Fibroblast of villous mesenchyme (primary cell): ENCODE measurements around the gene PCED1A. TPM values are rescaled to one million over a fixed set of nuclear protein-coding genes. Genes with fewer than 3 reads are reported as not detected.

ENCODE experiments used
- DNase-seq: peaks from one replicate; pipeline ENCODE4 v3.0.0-alpha.2; 2010; ENCODE audit warnings: low read depth
- H3K4me3 ChIP-seq: 2 replicates; pipeline ENCODE4 v1.5.1; 2011; ENCODE audit warnings: low read depth, mild to moderate bottlenecking, low read length
- CTCF ChIP-seq: IDR thresholded peaks from 2 replicates; pipeline ENCODE4 v1.5.1; 2012; ENCODE audit warnings: low read depth, mild to moderate bottlenecking, low read length; ENCODE audit not compliant: insufficient read depth
- total RNA-seq: library from RNA; depleted of rRNA; stranded (reverse); fragments of >200 nt; gene quantifications from 2 replicates; pipeline ENCODE4 v1.2.3, GENCODE V29; 2012

Gene PCED1A
- total RNA-seq, 1 donor, result 32.8 TPM

GRCh38 chr20:2872459-2873009, 32.1 kb upstream of the PCED1A start:
- peak; percentile 64 for DNase-seq
- TF ChIP-seq CTCF, result peak; percentile 35
- peak overlapping the region; percentile 81 for H3K4me3 ChIP-seq

- no peak for DNase-seq
- TF ChIP-seq CTCF, result no peak
- H3K4me3 ChIP-seq, result peak overlapping the region; percentile 81
These were observed 31.4 kb upstream of the PCED1A start for GRCh38 chr20:2871661-2872458.

GRCh38 chr20:2871111-2871465, 30.6 kb upstream of the PCED1A start:
- H3K4me3 ChIP-seq, result no peak overlapping the region
- no peak for TF ChIP-seq CTCF
- peak; percentile 32 for DNase-seq

- TF ChIP-seq CTCF, result no peak
- H3K4me3 ChIP-seq, result no peak overlapping the region
- DNase-seq, result no peak
These were observed 28.9 kb upstream of the PCED1A start for GRCh38 chr20:2869381-2869780.

GRCh38 chr20:2867081-2867864, 26.8 kb upstream of the PCED1A start:
- no peak overlapping the region for H3K4me3 ChIP-seq
- DNase-seq, result no peak
- no peak for TF ChIP-seq CTCF

- no peak for DNase-seq
- no peak overlapping the region for H3K4me3 ChIP-seq
- TF ChIP-seq CTCF, result no peak
These were observed 25.8 kb upstream of the PCED1A start for GRCh38 chr20:2866236-2866635.
